Panc1 (cell line): ENCODE measurements around the gene NPHP4. TPM values are rescaled to one million over a fixed set of nuclear protein-coding genes. Genes with fewer than 3 reads are reported as not detected.
A peak's percentile ranks its signal among the peaks of the same experiment; 100 is the strongest.

ENCODE experiments used
- ATAC-seq: fragments of 200-7000 bp; cut with Tn5 transposase; 2 replicates; pipeline ENCODE4 v1.9.1; 2020; ENCODE audit warnings: mild to moderate bottlenecking, moderate library complexity
- BruUV-seq: library from RNA; stranded (reverse); fragments of 400-500 nt; replicated peaks from 2 replicates; lab custom pipeline; 2021; lab: Mats Ljungman, UMichigan
- CTCF ChIA-PET: fragments of 300-600 bp; sonication (Branson Sonifier 250); formaldehyde crosslinking; loops from one replicate; lab custom pipeline; 2022; ENCODE audit warnings: antibody characterized with exemption; lab: Charles Lee
- POLR2A ChIA-PET: fragments of 300-600 bp; sonication (Branson Sonifier 250); formaldehyde crosslinking; loops from one replicate; lab custom pipeline; 2022; ENCODE audit warnings: antibody characterized with exemption; lab: Charles Lee
- DNase-seq: peaks from one replicate; pipeline ENCODE4 v3.0.0-alpha.2; 2010; ENCODE audit warnings: low read depth, low spot score
- H3K27ac ChIP-seq: 2 replicates; pipeline ENCODE4 v1.5.1; 2011; ENCODE audit warnings: mild to moderate bottlenecking, low read length, inconsistent platforms
- H3K27me3 ChIP-seq: fragments of 200-500 bp; sonication (Bioruptor generic); 2 replicates; pipeline ENCODE4 v1.6.0; 2014; ENCODE audit warnings: low read length, inconsistent platforms; ENCODE audit not compliant: control insufficient read depth, insufficient read depth
- H3K36me3 ChIP-seq: fragments of 200-500 bp; sonication (Bioruptor generic); 2 replicates; pipeline ENCODE4 v1.5.1; 2014; ENCODE audit warnings: inconsistent platforms, mild to moderate bottlenecking, low read length, moderate library complexity; ENCODE audit not compliant: control insufficient read depth, insufficient read depth
- H3K4me1 ChIP-seq: 2 replicates; pipeline ENCODE4 v1.5.1; 2011; ENCODE audit warnings: inconsistent platforms, mild to moderate bottlenecking, low read length, moderate library complexity; ENCODE audit not compliant: control insufficient read depth, insufficient read depth
- H3K4me3 ChIP-seq, 2 experiments: 2 replicates each; pipeline ENCODE4 v1.5.1; 2011 to 2012; ENCODE audit warnings: low read depth in 2 of 2, low read length in 2 of 2, mild to moderate bottlenecking in 2 of 2, inconsistent platforms in 1 of 2, moderate library complexity in 1 of 2
- H3K9me3 ChIP-seq: fragments of 200-500 bp; sonication (Bioruptor generic); 2 replicates; pipeline ENCODE4 v1.5.1; 2014; ENCODE audit warnings: low read depth, mild to moderate bottlenecking, inconsistent platforms, low read length, moderate library complexity; ENCODE audit not compliant: control insufficient read depth, insufficient read depth
- POLR2AphosphoS5 ChIP-seq: IDR thresholded peaks from 2 replicates; pipeline ENCODE4 v1.6.1; 2012; ENCODE audit warnings: mild to moderate bottlenecking, low read depth, low read length, moderate library complexity
- SIN3A ChIP-seq: IDR thresholded peaks from 2 replicates; pipeline ENCODE4 v1.6.1; 2012; ENCODE audit warnings: low read depth, mild to moderate bottlenecking, low read length, moderate library complexity, borderline replicate concordance; ENCODE audit not compliant: insufficient read depth
- TCF7L2 ChIP-seq: IDR thresholded peaks from 2 replicates; pipeline ENCODE4 v1.6.1; 2011; ENCODE audit warnings: mild to moderate bottlenecking, low read depth, low read length, inconsistent platforms
- in situ Hi-C: cut with HindIII; loops from 2 replicates; pipeline ENCODE4 v1.10.0; 2016; ENCODE audit warnings: low sequenced_read_pairs, low pct_unique_long_range_greater_than_20kb
- intact Hi-C: fragments of 100-400 bp; cut with micrococcal nuclease; formaldehyde crosslinking; loops from one replicate; pipeline ENCODE4 v1.10.0; 2022; ENCODE audit not compliant: unreplicated experiment
- total RNA-seq: library from RNA; stranded (reverse); gene quantifications from one replicate; pipeline ENCODE4 v1.2.1, GENCODE V29; 2021; ENCODE audit not compliant: unreplicated experiment
- TF ChIP-seq, protein P1 (sequence below), 2 experiments: IDR thresholded peaks; 2 replicates each; pipeline ENCODE4 v1.6.1; 2011 to 2012; ENCODE audit warnings: low read depth in 2 of 2, control low read depth in 1 of 2, low read length in 1 of 2, mild to moderate bottlenecking in 1 of 2, moderate library complexity in 1 of 2; ENCODE audit not compliant: insufficient read depth in 1 of 2
- TF ChIP-seq, protein P2 (sequence below): fragments of 450-650 bp; IDR thresholded peaks from 2 replicates; pipeline ENCODE4 v1.5.1; 2017; ENCODE audit warnings: mild to moderate bottlenecking

Gene NPHP4
- total RNA-seq, 1 experiment from 2014 or later: 20.1 TPM

DNA sequence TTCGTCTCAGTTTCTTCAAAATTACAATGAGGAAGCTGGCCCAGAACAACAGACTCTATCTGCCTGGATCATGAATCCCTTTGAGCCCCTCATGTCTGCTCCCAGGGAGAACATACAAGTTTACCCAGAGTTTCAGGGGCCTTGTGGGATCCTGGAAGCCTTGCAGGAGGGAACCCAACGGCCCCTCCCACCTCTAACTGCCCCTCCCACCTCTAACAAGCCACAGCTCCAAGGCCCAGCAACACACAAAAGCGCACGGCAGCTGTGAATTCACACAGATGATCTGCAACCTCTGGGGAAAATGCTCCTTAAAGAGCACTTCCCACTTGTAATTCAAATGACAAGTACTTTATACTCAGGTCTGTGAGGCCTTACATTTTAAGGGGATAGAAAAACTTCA is 113.3 kb downstream of the NPHP4 start:
- CTCF ChIA-PET: no interaction called here
- intact Hi-C loops: no loop called here
- no peaks in the 10 kb centered on the region for H3K36me3 ChIP-seq
- BruUV-seq: no TSS peak
- no peak for ATAC-seq
- no peak for DNase-seq
- H3K27me3 ChIP-seq: no peaks in the 10 kb centered on the region
- TF ChIP-seq SIN3A: no peak
- TF ChIP-seq, protein P1, sequence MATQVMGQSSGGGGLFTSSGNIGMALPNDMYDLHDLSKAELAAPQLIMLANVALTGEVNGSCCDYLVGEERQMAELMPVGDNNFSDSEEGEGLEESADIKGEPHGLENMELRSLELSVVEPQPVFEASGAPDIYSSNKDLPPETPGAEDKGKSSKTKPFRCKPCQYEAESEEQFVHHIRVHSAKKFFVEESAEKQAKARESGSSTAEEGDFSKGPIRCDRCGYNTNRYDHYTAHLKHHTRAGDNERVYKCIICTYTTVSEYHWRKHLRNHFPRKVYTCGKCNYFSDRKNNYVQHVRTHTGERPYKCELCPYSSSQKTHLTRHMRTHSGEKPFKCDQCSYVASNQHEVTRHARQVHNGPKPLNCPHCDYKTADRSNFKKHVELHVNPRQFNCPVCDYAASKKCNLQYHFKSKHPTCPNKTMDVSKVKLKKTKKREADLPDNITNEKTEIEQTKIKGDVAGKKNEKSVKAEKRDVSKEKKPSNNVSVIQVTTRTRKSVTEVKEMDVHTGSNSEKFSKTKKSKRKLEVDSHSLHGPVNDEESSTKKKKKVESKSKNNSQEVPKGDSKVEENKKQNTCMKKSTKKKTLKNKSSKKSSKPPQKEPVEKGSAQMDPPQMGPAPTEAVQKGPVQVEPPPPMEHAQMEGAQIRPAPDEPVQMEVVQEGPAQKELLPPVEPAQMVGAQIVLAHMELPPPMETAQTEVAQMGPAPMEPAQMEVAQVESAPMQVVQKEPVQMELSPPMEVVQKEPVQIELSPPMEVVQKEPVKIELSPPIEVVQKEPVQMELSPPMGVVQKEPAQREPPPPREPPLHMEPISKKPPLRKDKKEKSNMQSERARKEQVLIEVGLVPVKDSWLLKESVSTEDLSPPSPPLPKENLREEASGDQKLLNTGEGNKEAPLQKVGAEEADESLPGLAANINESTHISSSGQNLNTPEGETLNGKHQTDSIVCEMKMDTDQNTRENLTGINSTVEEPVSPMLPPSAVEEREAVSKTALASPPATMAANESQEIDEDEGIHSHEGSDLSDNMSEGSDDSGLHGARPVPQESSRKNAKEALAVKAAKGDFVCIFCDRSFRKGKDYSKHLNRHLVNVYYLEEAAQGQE (IDR thresholded peaks at IDR 0.05; ENCODE audit: insufficient read depth in 1 of 2, low read depth in 2 of 2, low read length in 1 of 2): no peak
- TF ChIP-seq, protein P2, sequence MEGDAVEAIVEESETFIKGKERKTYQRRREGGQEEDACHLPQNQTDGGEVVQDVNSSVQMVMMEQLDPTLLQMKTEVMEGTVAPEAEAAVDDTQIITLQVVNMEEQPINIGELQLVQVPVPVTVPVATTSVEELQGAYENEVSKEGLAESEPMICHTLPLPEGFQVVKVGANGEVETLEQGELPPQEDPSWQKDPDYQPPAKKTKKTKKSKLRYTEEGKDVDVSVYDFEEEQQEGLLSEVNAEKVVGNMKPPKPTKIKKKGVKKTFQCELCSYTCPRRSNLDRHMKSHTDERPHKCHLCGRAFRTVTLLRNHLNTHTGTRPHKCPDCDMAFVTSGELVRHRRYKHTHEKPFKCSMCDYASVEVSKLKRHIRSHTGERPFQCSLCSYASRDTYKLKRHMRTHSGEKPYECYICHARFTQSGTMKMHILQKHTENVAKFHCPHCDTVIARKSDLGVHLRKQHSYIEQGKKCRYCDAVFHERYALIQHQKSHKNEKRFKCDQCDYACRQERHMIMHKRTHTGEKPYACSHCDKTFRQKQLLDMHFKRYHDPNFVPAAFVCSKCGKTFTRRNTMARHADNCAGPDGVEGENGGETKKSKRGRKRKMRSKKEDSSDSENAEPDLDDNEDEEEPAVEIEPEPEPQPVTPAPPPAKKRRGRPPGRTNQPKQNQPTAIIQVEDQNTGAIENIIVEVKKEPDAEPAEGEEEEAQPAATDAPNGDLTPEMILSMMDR: no peak
- TF ChIP-seq TCF7L2: no peak
- TF ChIP-seq POLR2AphosphoS5: no peak
- H3K9me3 ChIP-seq: no peaks in the 10 kb centered on the region
- in situ Hi-C loops: no loop called here
- POLR2A ChIA-PET: no interaction called here
- no peaks in the 10 kb centered on the region for H3K4me1 ChIP-seq
- H3K27ac ChIP-seq: no peak overlapping the region
- no peak overlapping the region for H3K4me3 ChIP-seq

DNA sequence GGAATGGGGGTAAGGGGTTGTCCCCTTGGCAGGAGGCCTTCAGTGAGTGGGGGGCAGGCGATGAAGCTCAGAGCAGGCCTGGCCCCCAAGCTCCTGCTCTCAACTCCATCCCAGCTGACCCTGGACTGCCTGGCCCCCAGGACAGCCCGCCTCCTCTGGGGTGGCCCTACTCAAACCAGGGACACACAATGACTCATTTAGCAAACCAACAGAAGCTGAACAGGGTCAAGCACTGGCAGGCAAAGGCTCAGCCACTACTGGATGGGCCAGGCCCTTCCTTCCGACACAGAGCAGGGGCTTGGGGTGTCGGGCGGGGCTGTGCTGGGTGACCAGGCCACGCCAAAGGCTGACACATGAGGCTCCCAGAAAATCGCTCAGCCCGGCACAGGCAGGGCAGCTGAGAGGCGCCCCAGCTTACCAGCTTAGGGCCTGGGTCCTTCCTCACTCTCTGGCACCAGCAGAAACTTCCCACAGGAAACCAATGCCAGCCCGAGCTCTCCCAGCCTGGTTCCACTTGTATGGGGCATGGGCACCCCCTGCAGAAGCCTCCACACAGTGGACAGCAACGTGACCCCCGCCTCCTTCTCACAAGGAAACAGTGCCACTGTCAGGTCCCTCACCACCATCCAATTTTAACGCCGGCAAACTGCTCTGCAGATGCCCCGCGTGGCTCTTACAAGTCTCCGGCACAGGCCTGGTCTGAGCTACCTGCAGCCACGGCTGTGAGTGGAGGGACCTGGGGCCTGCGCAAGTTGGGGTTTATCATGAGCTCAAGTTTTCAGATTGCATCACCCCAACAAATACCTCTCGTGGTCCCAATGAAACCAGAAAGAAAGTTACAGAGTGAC is 114.3 kb downstream of the NPHP4 start:
- no peak for DNase-seq
- CTCF ChIA-PET: no interaction called here
- Histone ChIP-seq H3K4me1 (no peaks in the 10 kb centered on the region), H3K9me3 (no peaks in the 10 kb centered on the region), H3K36me3 (no peaks in the 10 kb centered on the region), H3K27me3 (no peaks in the 10 kb centered on the region), H3K4me3 (no peak overlapping the region), H3K27ac (no peak overlapping the region)
- ATAC-seq: peak; percentile 32; the same call in 1 of the 2 replicates
- in situ Hi-C loops: no loop called here
- TF ChIP-seq, protein P1 (IDR thresholded peaks at IDR 0.05; ENCODE audit: insufficient read depth in 1 of 2, low read depth in 2 of 2, low read length in 1 of 2): no peak
- TF ChIP-seq, protein P2: no peak
- TF ChIP-seq SIN3A: no peak
- no peak for TF ChIP-seq TCF7L2
- no peak for TF ChIP-seq POLR2AphosphoS5
- POLR2A ChIA-PET: no interaction called here
- intact Hi-C loops: no loop called here
- no TSS peak for BruUV-seq
